GM23338 (cell line): Measurements from ENCODE around the gene TBCB. TPM values are rescaled to one million over a fixed set of nuclear protein-coding genes. Genes with fewer than 3 reads are reported as not detected.

Experiments
- ATAC-seq: fragments of 200-7000 bp; cut with Tn5 transposase; 3 replicates; pipeline ENCODE4 v1.9.1; 2020
- DNase-seq: peaks from one replicate; pipeline ENCODE4 v3.0.0-alpha.2; 2015; ENCODE audit warnings: low spot score
- H2AFZ ChIP-seq: fragments of 200-600 bp; sonication (generic); 2 replicates; pipeline ENCODE4 v1.8.0; 2016; ENCODE audit warnings: antibody characterized with exemption, mild to moderate bottlenecking, moderate library complexity
- H3F3A ChIP-seq: fragments of 200-600 bp; sonication (generic); replicated peaks from 2 replicates; pipeline ENCODE4 v1.8.0; 2017; ENCODE audit warnings: antibody characterized with exemption, mixed run types, low read depth
- H3K27ac ChIP-seq: fragments of 200-600 bp; sonication (generic); 2 replicates; pipeline ENCODE4 v1.6.1; 2016; ENCODE audit warnings: low read depth
- H3K27me3 ChIP-seq: fragments of 200-600 bp; sonication (generic); 2 replicates; pipeline ENCODE4 v1.8.0; 2016; ENCODE audit warnings: mild to moderate bottlenecking, mixed run types, moderate library complexity; ENCODE audit not compliant: insufficient read depth
- H3K36me3 ChIP-seq: fragments of 200-600 bp; sonication (generic); 2 replicates; pipeline ENCODE4 v1.8.0; 2016; ENCODE audit warnings: mild to moderate bottlenecking; ENCODE audit not compliant: insufficient read depth
- H3K4me1 ChIP-seq: fragments of 200-600 bp; sonication (generic); 2 replicates; pipeline ENCODE4 v1.8.0; 2016; ENCODE audit warnings: mild to moderate bottlenecking, moderate library complexity; ENCODE audit not compliant: insufficient read depth
- H3K4me2 ChIP-seq: fragments of 200-600 bp; sonication (generic); 2 replicates; pipeline ENCODE4 v1.7.1; 2017; ENCODE audit warnings: mixed run types
- H3K4me3 ChIP-seq: fragments of 200-600 bp; sonication (generic); 2 replicates; pipeline ENCODE4 v1.6.1; 2016; ENCODE audit warnings: mixed run types
- H3K79me2 ChIP-seq: fragments of 200-600 bp; sonication (generic); replicated peaks from 2 replicates; pipeline ENCODE4 v1.8.0; 2017; ENCODE audit warnings: mild to moderate bottlenecking; ENCODE audit not compliant: insufficient read depth
- H3K9me2 ChIP-seq: fragments of 200-600 bp; sonication (generic); 2 replicates; pipeline ENCODE4 v1.8.0; 2017; ENCODE audit not compliant: insufficient read depth
- H4K20me1 ChIP-seq: fragments of 200-600 bp; sonication (generic); replicated peaks from 2 replicates; pipeline ENCODE4 v1.8.0; 2017; ENCODE audit warnings: mild to moderate bottlenecking; ENCODE audit not compliant: insufficient read depth
- H3K27ac Mint-ChIP-seq: 2 replicates; pipeline ENCODE4 v1.8.0; 2020; ENCODE audit warnings: inconsistent platforms, mild to moderate bottlenecking, moderate library complexity, mixed read lengths
- H3K27me3 Mint-ChIP-seq: 3 replicates; pipeline ENCODE4 v1.8.0; 2022; ENCODE audit warnings: low read depth, mild to moderate bottlenecking, moderate library complexity, mixed read lengths, inconsistent platforms; ENCODE audit not compliant: insufficient read depth, poor library complexity
- H3K36me3 Mint-ChIP-seq: 3 replicates; pipeline ENCODE4 v1.8.0; 2021; ENCODE audit warnings: low read depth, mild to moderate bottlenecking, inconsistent platforms, moderate library complexity, mixed read lengths
- H3K4me1 Mint-ChIP-seq: 3 replicates; pipeline ENCODE4 v1.8.0; 2020; ENCODE audit warnings: mild to moderate bottlenecking, inconsistent platforms, mixed read lengths
- H3K4me3 Mint-ChIP-seq: 3 replicates; pipeline ENCODE4 v1.8.0; 2021; ENCODE audit warnings: moderate library complexity, mild to moderate bottlenecking, inconsistent platforms, mixed read lengths
- H3K9me3 Mint-ChIP-seq: 3 replicates; pipeline ENCODE4 v1.8.0; 2020; ENCODE audit warnings: moderate library complexity, mild to moderate bottlenecking, inconsistent platforms, mixed read lengths
- CREB1 ChIP-seq: fragments of 250-450 bp; sonication (Bioruptor Pico); IDR thresholded peaks from 2 replicates; pipeline ENCODE4 v1.5.0; 2020; ENCODE audit warnings: low read depth, mild to moderate bottlenecking, moderate library complexity
- EZH2 ChIP-seq: fragments of 200-600 bp; sonication (generic); IDR thresholded peaks from one replicate; pipeline ENCODE4 v1.8.0; 2017; ENCODE audit warnings: antibody characterized with exemption, mild to moderate bottlenecking, low read depth; ENCODE audit not compliant: unreplicated experiment
- EZH2phosphoT487 ChIP-seq: fragments of 200-600 bp; sonication (generic); IDR thresholded peaks from one replicate; pipeline ENCODE4 v1.8.1; 2018; ENCODE audit warnings: antibody characterized with exemption; ENCODE audit not compliant: unreplicated experiment
- JUNB ChIP-seq: IDR thresholded peaks from one replicate; pipeline ENCODE4 v1.6.1; 2016; ENCODE audit warnings: antibody characterized with exemption; ENCODE audit not compliant: unreplicated experiment
- NANOG ChIP-seq: IDR thresholded peaks from 2 replicates; pipeline ENCODE4 v1.6.1; 2016; ENCODE audit warnings: antibody characterized with exemption, borderline replicate concordance
- STAT1 ChIP-seq: IDR thresholded peaks from one replicate; pipeline ENCODE4 v1.6.1; 2016; ENCODE audit warnings: antibody characterized with exemption; ENCODE audit not compliant: unreplicated experiment
- ZNF114 ChIP-seq: fragments of 250-450 bp; sonication (Bioruptor Pico); IDR thresholded peaks from 2 replicates; pipeline ENCODE4 v1.5.0; 2020; ENCODE audit warnings: mild to moderate bottlenecking, moderate library complexity
- polyA plus RNA-seq: library from polyadenylated mRNA; unstranded; fragments of >200 nt; fragmentation: Nextera tagmentation; extraction: Ambion mirVana; gene quantifications from 2 replicates; pipeline ENCODE4 v1.2.1, GENCODE V29; 2016
- total RNA-seq: library from RNA; depleted of rRNA; stranded (reverse); fragments of >200 nt; shearing (Covaris generic); gene quantifications from 2 replicates; pipeline ENCODE4 v1.2.3, GENCODE V29; 2014
- TF ChIP-seq, protein P1 (sequence below): fragments of 250-450 bp; sonication (Bioruptor Pico); IDR thresholded peaks from 2 replicates; pipeline ENCODE4 v1.5.0; 2020; ENCODE audit warnings: mild to moderate bottlenecking, moderate library complexity
- TF ChIP-seq, protein P2 (sequence below): IDR thresholded peaks from one replicate; pipeline ENCODE4 v1.6.1; 2018; ENCODE audit warnings: antibody characterized with exemption; ENCODE audit not compliant: unreplicated experiment
- TF ChIP-seq, protein P3 (sequence below), 2 experiments: fragments of 200-600 bp in 1 of 2; sonication (generic) in 1 of 2; conservative IDR thresholded peaks; 2 replicates each; pipeline versions ENCODE4 v1.5.1 to v1.6.1; 2016 to 2017; ENCODE audit warnings: antibody characterized with exemption in 2 of 2, low read depth in 2 of 2, mild to moderate bottlenecking in 2 of 2, moderate library complexity in 1 of 2
- TF ChIP-seq, protein P4 (sequence below): IDR thresholded peaks from 2 replicates; pipeline ENCODE4 v1.6.1; 2016; ENCODE audit warnings: antibody characterized with exemption

The TBCB gene
- total and polyA plus RNA-seq, 2 experiments from 2014 or later: 275 to 290 TPM

DNA sequence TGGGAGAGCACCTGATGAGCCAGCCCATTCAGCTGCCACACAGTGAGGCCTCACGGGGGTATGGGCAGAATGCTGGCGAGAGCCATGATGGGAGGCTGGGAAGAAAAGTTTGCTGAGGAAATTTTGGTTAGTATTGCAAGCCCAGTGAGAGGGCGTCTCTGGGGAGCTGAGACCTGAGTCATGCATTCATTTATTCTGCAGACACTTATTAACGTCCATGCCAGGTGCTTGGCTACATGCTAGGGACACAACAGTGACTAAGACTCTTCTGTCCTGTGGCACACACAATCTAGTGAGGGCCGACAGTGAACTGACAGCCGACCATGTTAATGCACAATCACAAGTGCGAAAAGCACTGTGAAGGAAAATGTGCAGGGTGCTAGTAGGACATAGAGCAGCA, 33.4 kb upstream of the TBCB start:
- DNase-seq (no peak), ATAC-seq (no peak)
- Histone ChIP-seq H3K27ac (no peak overlapping the region), H2AFZ (no peak overlapping the region), H3K27me3 (no peaks in the 10 kb centered on the region), H3K36me3 (peaks cover 34% of the 10 kb centered on the region), H3K4me2 (no peak overlapping the region), H3K79me2 (no peaks in the 10 kb centered on the region), H3F3A (0 out of 2 replicates have a peak, but pooled peaks cover 11% of the 10 kb centered on the region), H4K20me1 (peaks cover 20% of the 10 kb centered on the region), H3K9me2 (no peaks in the 10 kb centered on the region), H3K4me1 (no peaks in the 10 kb centered on the region), H3K4me3 (no peak overlapping the region)
- no peaks in the 10 kb centered on the region for H3K9me3 Mint-ChIP-seq
- TF ChIP-seq STAT1 (no peak), JUNB (no peak), EZH2 (no peak), ZNF114 (CRISPR knock-in tag) (no peak), EZH2phosphoT487 (no peak), NANOG (no peak), CREB1 (CRISPR knock-in tag) (no peak)
- TF ChIP-seq, protein P1, sequence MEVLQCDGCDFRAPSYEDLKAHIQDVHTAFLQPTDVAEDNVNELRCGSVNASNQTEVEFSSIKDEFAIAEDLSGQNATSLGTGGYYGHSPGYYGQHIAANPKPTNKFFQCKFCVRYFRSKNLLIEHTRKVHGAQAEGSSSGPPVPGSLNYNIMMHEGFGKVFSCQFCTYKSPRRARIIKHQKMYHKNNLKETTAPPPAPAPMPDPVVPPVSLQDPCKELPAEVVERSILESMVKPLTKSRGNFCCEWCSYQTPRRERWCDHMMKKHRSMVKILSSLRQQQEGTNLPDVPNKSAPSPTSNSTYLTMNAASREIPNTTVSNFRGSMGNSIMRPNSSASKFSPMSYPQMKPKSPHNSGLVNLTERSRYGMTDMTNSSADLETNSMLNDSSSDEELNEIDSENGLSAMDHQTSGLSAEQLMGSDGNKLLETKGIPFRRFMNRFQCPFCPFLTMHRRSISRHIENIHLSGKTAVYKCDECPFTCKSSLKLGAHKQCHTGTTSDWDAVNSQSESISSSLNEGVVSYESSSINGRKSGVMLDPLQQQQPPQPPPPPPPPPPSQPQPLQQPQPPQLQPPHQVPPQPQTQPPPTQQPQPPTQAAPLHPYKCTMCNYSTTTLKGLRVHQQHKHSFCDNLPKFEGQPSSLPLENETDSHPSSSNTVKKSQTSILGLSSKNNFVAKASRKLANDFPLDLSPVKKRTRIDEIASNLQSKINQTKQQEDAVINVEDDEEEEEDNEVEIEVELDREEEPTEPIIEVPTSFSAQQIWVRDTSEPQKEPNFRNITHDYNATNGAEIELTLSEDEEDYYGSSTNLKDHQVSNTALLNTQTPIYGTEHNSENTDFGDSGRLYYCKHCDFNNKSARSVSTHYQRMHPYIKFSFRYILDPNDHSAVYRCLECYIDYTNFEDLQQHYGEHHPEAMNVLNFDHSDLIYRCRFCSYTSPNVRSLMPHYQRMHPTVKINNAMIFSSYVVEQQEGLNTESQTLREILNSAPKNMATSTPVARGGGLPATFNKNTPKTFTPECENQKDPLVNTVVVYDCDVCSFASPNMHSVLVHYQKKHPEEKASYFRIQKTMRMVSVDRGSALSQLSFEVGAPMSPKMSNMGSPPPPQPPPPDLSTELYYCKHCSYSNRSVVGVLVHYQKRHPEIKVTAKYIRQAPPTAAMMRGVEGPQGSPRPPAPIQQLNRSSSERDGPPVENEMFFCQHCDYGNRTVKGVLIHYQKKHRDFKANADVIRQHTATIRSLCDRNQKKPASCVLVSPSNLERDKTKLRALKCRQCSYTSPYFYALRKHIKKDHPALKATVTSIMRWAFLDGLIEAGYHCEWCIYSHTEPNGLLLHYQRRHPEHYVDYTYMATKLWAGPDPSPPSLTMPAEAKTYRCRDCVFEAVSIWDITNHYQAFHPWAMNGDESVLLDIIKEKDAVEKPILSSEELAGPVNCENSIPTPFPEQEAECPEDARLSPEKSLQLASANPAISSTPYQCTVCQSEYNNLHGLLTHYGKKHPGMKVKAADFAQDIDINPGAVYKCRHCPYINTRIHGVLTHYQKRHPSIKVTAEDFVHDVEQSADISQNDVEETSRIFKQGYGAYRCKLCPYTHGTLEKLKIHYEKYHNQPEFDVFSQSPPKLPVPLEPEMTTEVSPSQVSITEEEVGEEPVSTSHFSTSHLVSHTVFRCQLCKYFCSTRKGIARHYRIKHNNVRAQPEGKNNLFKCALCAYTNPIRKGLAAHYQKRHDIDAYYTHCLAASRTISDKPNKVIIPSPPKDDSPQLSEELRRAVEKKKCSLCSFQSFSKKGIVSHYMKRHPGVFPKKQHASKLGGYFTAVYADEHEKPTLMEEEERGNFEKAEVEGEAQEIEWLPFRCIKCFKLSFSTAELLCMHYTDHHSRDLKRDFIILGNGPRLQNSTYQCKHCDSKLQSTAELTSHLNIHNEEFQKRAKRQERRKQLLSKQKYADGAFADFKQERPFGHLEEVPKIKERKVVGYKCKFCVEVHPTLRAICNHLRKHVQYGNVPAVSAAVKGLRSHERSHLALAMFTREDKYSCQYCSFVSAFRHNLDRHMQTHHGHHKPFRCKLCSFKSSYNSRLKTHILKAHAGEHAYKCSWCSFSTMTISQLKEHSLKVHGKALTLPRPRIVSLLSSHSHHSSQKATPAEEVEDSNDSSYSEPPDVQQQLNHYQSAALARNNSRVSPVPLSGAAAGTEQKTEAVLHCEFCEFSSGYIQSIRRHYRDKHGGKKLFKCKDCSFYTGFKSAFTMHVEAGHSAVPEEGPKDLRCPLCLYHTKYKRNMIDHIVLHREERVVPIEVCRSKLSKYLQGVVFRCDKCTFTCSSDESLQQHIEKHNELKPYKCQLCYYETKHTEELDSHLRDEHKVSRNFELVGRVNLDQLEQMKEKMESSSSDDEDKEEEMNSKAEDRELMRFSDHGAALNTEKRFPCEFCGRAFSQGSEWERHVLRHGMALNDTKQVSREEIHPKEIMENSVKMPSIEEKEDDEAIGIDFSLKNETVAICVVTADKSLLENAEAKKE: no peak
- TF ChIP-seq, protein P2, sequence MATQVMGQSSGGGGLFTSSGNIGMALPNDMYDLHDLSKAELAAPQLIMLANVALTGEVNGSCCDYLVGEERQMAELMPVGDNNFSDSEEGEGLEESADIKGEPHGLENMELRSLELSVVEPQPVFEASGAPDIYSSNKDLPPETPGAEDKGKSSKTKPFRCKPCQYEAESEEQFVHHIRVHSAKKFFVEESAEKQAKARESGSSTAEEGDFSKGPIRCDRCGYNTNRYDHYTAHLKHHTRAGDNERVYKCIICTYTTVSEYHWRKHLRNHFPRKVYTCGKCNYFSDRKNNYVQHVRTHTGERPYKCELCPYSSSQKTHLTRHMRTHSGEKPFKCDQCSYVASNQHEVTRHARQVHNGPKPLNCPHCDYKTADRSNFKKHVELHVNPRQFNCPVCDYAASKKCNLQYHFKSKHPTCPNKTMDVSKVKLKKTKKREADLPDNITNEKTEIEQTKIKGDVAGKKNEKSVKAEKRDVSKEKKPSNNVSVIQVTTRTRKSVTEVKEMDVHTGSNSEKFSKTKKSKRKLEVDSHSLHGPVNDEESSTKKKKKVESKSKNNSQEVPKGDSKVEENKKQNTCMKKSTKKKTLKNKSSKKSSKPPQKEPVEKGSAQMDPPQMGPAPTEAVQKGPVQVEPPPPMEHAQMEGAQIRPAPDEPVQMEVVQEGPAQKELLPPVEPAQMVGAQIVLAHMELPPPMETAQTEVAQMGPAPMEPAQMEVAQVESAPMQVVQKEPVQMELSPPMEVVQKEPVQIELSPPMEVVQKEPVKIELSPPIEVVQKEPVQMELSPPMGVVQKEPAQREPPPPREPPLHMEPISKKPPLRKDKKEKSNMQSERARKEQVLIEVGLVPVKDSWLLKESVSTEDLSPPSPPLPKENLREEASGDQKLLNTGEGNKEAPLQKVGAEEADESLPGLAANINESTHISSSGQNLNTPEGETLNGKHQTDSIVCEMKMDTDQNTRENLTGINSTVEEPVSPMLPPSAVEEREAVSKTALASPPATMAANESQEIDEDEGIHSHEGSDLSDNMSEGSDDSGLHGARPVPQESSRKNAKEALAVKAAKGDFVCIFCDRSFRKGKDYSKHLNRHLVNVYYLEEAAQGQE: no peak
- TF ChIP-seq, protein P3, sequence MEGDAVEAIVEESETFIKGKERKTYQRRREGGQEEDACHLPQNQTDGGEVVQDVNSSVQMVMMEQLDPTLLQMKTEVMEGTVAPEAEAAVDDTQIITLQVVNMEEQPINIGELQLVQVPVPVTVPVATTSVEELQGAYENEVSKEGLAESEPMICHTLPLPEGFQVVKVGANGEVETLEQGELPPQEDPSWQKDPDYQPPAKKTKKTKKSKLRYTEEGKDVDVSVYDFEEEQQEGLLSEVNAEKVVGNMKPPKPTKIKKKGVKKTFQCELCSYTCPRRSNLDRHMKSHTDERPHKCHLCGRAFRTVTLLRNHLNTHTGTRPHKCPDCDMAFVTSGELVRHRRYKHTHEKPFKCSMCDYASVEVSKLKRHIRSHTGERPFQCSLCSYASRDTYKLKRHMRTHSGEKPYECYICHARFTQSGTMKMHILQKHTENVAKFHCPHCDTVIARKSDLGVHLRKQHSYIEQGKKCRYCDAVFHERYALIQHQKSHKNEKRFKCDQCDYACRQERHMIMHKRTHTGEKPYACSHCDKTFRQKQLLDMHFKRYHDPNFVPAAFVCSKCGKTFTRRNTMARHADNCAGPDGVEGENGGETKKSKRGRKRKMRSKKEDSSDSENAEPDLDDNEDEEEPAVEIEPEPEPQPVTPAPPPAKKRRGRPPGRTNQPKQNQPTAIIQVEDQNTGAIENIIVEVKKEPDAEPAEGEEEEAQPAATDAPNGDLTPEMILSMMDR (conservative IDR thresholded peaks at IDR 0.05; ENCODE audit: low read depth in 2 of 2): no peak
- TF ChIP-seq, protein P4, sequence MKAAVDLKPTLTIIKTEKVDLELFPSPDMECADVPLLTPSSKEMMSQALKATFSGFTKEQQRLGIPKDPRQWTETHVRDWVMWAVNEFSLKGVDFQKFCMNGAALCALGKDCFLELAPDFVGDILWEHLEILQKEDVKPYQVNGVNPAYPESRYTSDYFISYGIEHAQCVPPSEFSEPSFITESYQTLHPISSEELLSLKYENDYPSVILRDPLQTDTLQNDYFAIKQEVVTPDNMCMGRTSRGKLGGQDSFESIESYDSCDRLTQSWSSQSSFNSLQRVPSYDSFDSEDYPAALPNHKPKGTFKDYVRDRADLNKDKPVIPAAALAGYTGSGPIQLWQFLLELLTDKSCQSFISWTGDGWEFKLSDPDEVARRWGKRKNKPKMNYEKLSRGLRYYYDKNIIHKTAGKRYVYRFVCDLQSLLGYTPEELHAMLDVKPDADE: no peak
- peaks cover 6% of the 10 kb centered on the region for H3K27me3 Mint-ChIP-seq
- H3K36me3 Mint-ChIP-seq: peaks cover 72% of the 10 kb centered on the region
- H3K27ac Mint-ChIP-seq: no peak overlapping the region
- no peak overlapping the region for H3K4me3 Mint-ChIP-seq
- H3K4me1 Mint-ChIP-seq: no peaks in the 10 kb centered on the region
